Gastrocnemius medialis (tissue), 4 donors: Measurements from ENCODE around the gene CHERP. TPM values are rescaled to one million over a fixed set of nuclear protein-coding genes. Genes with fewer than 3 reads are reported as not detected.

ENCODE experiments used
- ATAC-seq, 2 donors: fragments of 150-250 bp; one replicate each; pipeline ENCODE4 v1.9.1; 2016
- DNase-seq, 2 donors: peaks; one replicate each; pipeline ENCODE4 v3.0.0-alpha.2; 2019
- H3K27ac ChIP-seq, 4 donors: fragments of 200-600 bp; sonication (generic); 1 replicate in 1 of 4; 2 replicates in 3 of 4; pipeline ENCODE4 v1.5.1; 2016 to 2018; ENCODE audit warnings: mild to moderate bottlenecking in 2 of 4, moderate library complexity in 1 of 4
- H3K27me3 ChIP-seq, 3 donors: fragments of 200-600 bp; sonication (generic) in 2 of 3; 1 replicate in 1 of 3; 2 replicates in 2 of 3; pipeline versions ENCODE4 v1.5.1 to v1.6.0; 2016 to 2019; ENCODE audit warnings: mild to moderate bottlenecking in 1 of 3, moderate library complexity in 1 of 3
- H3K36me3 ChIP-seq, 2 donors: fragments of 200-600 bp; sonication (generic) in 1 of 2; one replicate each; pipeline ENCODE4 v1.5.1; 2017 to 2018
- H3K4me1 ChIP-seq, 2 donors: fragments of 200-600 bp; sonication (generic) in 1 of 2; one replicate each; pipeline ENCODE4 v1.5.1; 2016 to 2017; ENCODE audit warnings: mild to moderate bottlenecking in 2 of 2
- H3K4me3 ChIP-seq, 4 donors: fragments of 200-600 bp; sonication (generic) in 3 of 4; 1 replicate in 1 of 4; 2 replicates in 3 of 4; pipeline ENCODE4 v1.5.1; 2016 to 2019; ENCODE audit warnings: mild to moderate bottlenecking in 2 of 4
- H3K9me3 ChIP-seq, 3 donors: fragments of 200-600 bp; sonication (generic) in 2 of 3; 1 replicate in 1 of 3; 2 replicates in 2 of 3; pipeline ENCODE4 v1.5.1; 2016 to 2019
- POLR2A ChIP-seq, 2 donors: fragments of 450-650 bp; IDR thresholded peaks; one replicate each; pipeline ENCODE4 v1.6.1; 2017; ENCODE audit warnings: antibody characterized with exemption in 2 of 2, mild to moderate bottlenecking in 2 of 2, moderate library complexity in 2 of 2
- in situ Hi-C, 4 donors: fragments of 200-750 bp; cut with MboI; loops; one replicate each; pipeline versions ENCODE4 v1.15.0 to v1.8.0; 2017; ENCODE audit warnings: low sequenced_read_pairs in 4 of 4
- intact Hi-C: fragments of 100-400 bp; cut with DNase I; formaldehyde crosslinking; loops from one replicate; pipeline ENCODE4 v1.15.1; 2023; ENCODE audit warnings: low total_unique reads
- total RNA-seq, 4 donors: library from RNA; depleted of rRNA; stranded (reverse); fragments of >200 nt; gene quantifications; one replicate each; pipeline versions ENCODE4 v1.1.0 to v1.2.3, GENCODE V29; 2016
- TF ChIP-seq, protein P1 (sequence below), 5 experiments: fragments of 450-650 bp in 3 of 5; fragments of 200-600 bp in 2 of 5; sonication (generic) in 2 of 5; IDR thresholded peaks in 4 of 5; conservative IDR thresholded peaks in 1 of 5; 1 replicate in 4 of 5; 2 replicates in 1 of 5; pipeline ENCODE4 v1.5.1; 2016 to 2019; ENCODE audit warnings: antibody characterized with exemption in 5 of 5, mild to moderate bottlenecking in 3 of 5, moderate library complexity in 3 of 5

CHERP gene
- total RNA-seq, 4 donors from 2014 or later = 7.4 to 12.1 (median 9.8) TPM

DNA sequence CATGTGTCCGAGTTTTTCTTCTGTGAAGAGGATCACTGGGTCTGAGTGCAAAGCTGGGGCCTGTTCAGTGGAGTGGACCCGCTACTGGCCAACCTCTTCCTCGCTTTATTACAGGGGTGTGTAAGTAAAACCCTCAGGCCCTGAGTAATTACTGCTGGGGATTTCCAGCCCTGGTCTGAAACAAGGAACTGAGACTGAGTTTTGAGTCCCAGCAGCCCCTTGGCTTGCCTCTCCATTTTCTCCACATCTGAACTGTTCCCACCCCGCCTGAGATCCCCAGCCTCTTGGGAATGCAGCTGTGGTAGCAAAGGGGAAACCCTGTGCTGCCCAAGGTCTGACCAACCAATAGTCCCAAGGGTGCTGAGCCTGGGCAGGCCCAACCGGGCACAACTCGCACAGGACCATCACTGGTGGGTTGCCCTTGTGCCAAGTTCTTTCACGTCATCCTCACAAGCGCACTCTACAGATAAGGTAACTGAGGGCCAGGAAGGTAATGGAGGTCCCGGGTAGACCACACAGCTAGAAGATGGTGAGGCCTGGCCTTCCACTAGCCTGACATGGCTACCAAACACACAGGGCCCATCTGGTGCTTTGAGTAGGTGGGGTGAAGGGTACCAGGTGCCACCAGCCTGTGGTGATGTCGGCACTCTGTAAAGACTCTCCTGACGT lies 43.7 kb upstream of the CHERP start:
- peaks cover 91 to 100% of the 10 kb centered on the region in 2 donors for H3K4me1 ChIP-seq
- intact Hi-C loops (loop anchor here (2.0 kb wide), 1 partner anchor 43 kb away; the partner anchor contains the start of gene MED26), in situ Hi-C loops (no loop called here)
- H3K4me3 ChIP-seq = no peak overlapping the region
- no peak for TF ChIP-seq POLR2A (IDR thresholded peaks at IDR 0.05)
- TF ChIP-seq, protein P1, sequence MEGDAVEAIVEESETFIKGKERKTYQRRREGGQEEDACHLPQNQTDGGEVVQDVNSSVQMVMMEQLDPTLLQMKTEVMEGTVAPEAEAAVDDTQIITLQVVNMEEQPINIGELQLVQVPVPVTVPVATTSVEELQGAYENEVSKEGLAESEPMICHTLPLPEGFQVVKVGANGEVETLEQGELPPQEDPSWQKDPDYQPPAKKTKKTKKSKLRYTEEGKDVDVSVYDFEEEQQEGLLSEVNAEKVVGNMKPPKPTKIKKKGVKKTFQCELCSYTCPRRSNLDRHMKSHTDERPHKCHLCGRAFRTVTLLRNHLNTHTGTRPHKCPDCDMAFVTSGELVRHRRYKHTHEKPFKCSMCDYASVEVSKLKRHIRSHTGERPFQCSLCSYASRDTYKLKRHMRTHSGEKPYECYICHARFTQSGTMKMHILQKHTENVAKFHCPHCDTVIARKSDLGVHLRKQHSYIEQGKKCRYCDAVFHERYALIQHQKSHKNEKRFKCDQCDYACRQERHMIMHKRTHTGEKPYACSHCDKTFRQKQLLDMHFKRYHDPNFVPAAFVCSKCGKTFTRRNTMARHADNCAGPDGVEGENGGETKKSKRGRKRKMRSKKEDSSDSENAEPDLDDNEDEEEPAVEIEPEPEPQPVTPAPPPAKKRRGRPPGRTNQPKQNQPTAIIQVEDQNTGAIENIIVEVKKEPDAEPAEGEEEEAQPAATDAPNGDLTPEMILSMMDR (IDR thresholded peaks at IDR 0.05 in 4 of 5, conservative IDR thresholded peaks at IDR 0.05 in 1 of 5) = no peak
- no peaks in the 10 kb centered on the region for H3K27me3 ChIP-seq
- H3K27ac ChIP-seq = peak overlapping the region; percentile 94 to 97 (median 95)
- H3K9me3 ChIP-seq = no peaks in the 10 kb centered on the region
- DNase-seq = no peak
- ATAC-seq = no peak
- H3K36me3 ChIP-seq = no peaks in the 10 kb centered on the region

DNA sequence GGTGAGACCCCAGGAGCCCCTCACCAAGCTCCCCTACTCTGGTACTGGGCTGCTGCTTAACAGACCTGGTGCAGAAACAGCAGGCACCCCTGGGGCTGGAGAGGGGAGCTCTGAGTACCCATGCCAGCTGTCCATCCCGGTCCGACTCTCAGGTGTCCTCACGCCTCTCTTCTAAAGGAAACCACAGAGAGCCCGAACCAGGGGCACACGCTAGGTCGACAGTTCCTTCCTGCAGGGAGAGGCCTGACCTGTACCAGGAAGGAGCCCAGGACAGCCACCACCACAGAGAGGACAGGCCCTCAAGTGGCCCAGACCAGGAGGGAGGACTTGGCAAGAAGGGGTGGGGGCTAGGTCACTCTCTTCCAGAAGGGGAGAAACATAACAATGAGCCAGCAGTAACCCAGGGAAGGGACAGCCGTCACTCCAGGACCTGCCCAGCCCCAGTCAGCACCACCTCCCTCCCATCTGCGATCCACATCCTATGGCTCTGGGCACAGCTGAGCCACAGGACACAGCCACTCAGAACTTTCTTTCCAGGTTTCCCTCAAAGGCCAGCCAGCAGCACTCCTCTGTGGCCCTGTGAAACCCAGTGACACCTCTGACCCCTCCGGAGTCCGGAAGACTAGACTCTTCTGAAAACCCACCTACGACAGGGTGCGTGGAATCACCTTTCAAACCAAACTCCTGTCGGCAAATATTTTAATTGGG lies 43.0 kb upstream of the CHERP start:
- Histone ChIP-seq H3K4me1 (peaks cover 96 to 100% of the 10 kb centered on the region in 2 donors), H3K36me3 (no peaks in the 10 kb centered on the region), H3K4me3 (no peak overlapping the region), H3K27ac (peak overlapping the region; percentile 94 to 97 (median 95)), H3K9me3 (no peaks in the 10 kb centered on the region), H3K27me3 (no peaks in the 10 kb centered on the region)
- in situ Hi-C loops (no loop called here), intact Hi-C loops (loop anchor here (2.0 kb wide), 1 partner anchor 44 kb away; the partner anchor contains the start of gene MED26)
- DNase-seq = no peak
- TF ChIP-seq POLR2A (IDR thresholded peaks at IDR 0.05) = no peak
- TF ChIP-seq, protein P1 (IDR thresholded peaks at IDR 0.05 in 4 of 5, conservative IDR thresholded peaks at IDR 0.05 in 1 of 5) = no peak
- ATAC-seq = no peak

DNA sequence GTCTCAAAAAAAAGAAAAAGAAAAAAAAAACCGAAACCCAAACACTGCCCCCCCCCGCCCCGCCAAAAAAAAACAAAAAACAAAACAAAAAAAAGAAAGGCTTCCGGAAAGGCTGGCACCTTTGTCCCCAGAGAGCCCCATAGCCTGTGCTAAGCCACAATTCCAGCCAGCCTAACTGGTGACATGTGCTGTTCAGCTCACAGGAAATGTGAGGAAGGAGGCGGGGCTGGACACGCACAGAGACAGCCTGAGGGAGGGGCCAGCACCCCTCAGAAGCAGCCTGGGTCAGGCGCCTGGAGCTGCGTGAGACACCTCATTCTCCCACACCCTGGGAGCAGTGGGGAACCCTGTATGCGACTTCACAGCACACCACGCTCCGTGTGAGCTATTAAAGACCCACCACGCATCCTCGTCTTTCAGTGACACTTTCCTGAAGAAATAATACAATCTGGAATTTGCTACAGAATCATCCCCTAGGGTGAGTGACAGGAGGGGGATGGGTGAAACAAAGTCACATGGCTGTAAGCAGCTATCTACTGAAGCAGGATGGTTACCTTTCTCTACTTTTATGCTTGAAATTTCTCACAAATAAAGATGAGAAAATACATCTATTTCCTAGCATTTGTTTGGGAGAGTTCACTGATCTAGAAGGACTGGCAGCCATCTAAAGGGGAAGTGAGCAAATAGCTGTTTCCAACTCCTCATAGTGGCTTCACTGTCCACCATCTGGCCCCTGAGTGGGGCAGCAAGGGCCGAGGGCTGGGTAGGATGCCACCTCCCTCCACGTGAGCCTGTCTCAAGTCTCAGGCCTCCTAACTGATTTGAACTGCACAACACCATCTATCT lies 42.2 kb upstream of the CHERP start:
- TF ChIP-seq, protein P1 (IDR thresholded peaks at IDR 0.05 in 4 of 5, conservative IDR thresholded peaks at IDR 0.05 in 1 of 5) = no peak
- peak; percentile 85 to 88 for TF ChIP-seq POLR2A (IDR thresholded peaks at IDR 0.05)
- intact Hi-C loops (loop anchor here (1.0 to 5.0 kb wide), 4 partner anchors 21 to 142 kb away; partner anchors contain the start of gene MED26), in situ Hi-C loops (no loop called here)
- ATAC-seq (peak; percentile 59 to 60), DNase-seq (peak; percentile 90 to 91)
- H3K27ac ChIP-seq = peak overlapping the region; percentile 94 to 97 (median 95)
- no peaks in the 10 kb centered on the region for H3K9me3 ChIP-seq
- H3K27me3 ChIP-seq = no peaks in the 10 kb centered on the region
- peak overlapping the region; percentile 18 to 47 (median 26) for H3K4me3 ChIP-seq
- H3K36me3 ChIP-seq = no peaks in the 10 kb centered on the region
- peaks cover 96 to 99% of the 10 kb centered on the region in 2 donors for H3K4me1 ChIP-seq

DNA sequence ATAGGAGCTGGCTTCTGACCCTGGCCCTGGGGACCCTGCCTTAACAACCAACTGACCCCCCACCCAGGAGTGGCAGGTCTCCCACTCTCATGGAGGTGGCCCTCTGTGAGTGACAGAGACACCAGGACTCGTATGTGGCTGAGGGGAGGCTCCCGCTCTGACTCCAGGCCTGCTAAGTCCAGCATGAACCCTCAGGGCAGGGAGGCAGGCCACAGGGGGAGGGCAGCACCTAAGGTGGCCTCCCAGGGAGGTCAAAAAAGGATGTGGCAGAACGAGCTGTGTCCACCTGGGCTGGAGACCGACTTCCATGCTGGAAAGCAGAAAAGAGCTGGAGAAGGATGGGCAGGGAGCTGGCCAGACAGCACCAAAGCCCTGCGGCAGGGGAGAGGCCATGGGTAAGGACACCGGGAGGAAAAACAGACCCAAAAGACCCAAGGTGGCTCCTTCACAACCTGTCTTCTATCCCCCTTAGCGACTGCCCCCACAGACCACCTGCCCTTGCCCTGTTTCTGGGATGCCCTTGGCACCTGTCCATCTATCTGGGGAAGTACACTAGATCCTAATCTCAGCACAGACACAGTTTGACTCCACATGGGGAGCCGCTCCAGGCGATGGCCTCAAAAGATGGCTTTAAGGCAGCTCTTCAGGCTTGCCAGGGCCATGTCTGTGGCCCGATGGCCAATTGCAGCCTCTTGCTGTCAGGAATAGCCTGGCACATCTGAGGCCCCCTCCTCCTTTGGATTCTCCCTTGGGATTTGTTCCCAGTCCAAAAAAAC lies 40.4 kb upstream of the CHERP start:
- no peaks in the 10 kb centered on the region for H3K9me3 ChIP-seq
- H3K4me3 ChIP-seq = no peak overlapping the region
- DNase-seq (no peak), ATAC-seq (no peak)
- no peaks in the 10 kb centered on the region for H3K36me3 ChIP-seq
- in situ Hi-C loops (no loop called here), intact Hi-C loops (loop anchor here (5.0 kb wide), 2 partner anchors 125 to 140 kb away; no protein-coding TSS in a partner anchor)
- H3K4me1 ChIP-seq = peaks cover 81 to 83% of the 10 kb centered on the region in 2 donors
- no peaks in the 10 kb centered on the region for H3K27me3 ChIP-seq
- no peak for TF ChIP-seq POLR2A (IDR thresholded peaks at IDR 0.05)
- TF ChIP-seq, protein P1 (IDR thresholded peaks at IDR 0.05 in 4 of 5, conservative IDR thresholded peaks at IDR 0.05 in 1 of 5) = no peak
- peak overlapping the region; percentile 94 to 97 (median 95) for H3K27ac ChIP-seq
